Osteoblast (primary cell): Measurements from ENCODE around the gene GANAB. TPM values are rescaled to one million over a fixed set of nuclear protein-coding genes. Genes with fewer than 3 reads are reported as not detected.
A peak's percentile ranks its signal among the peaks of the same experiment; 100 is the strongest.

Experiments
- DNase-seq: peaks from one replicate; pipeline ENCODE4 v3.0.0; 2011; ENCODE audit warnings: low spot score, mixed read lengths; ENCODE audit not compliant: insufficient read length; ENCODE audit errors: missing footprints
- H2AFZ ChIP-seq: 2 replicates; pipeline ENCODE4 v1.6.0; 2011; ENCODE audit warnings: mild to moderate bottlenecking, low read length
- H3K27ac ChIP-seq: 2 replicates; pipeline ENCODE4 v1.5.1; 2011; ENCODE audit warnings: mild to moderate bottlenecking, low read depth, low read length, moderate library complexity
- H3K27me3 ChIP-seq: 2 replicates; pipeline ENCODE4 v1.6.0; 2012; ENCODE audit warnings: mild to moderate bottlenecking, control low read depth, inconsistent platforms, low read length, moderate library complexity; ENCODE audit not compliant: insufficient read depth
- H3K36me3 ChIP-seq: 2 replicates; pipeline ENCODE4 v1.5.1; 2011; ENCODE audit warnings: mild to moderate bottlenecking, low read length, control low read depth, moderate library complexity; ENCODE audit not compliant: insufficient read depth
- H3K4me1 ChIP-seq: 2 replicates; pipeline ENCODE4 v1.5.1; 2011; ENCODE audit warnings: mild to moderate bottlenecking, low read length, control low read depth, moderate library complexity; ENCODE audit not compliant: insufficient read depth
- H3K4me2 ChIP-seq: 2 replicates; pipeline ENCODE4 v1.6.0; 2011; ENCODE audit warnings: mild to moderate bottlenecking, low read length; ENCODE audit not compliant: insufficient read depth
- H3K4me3 ChIP-seq: fragments of 200-600 bp; sonication (generic); 3 replicates; pipeline ENCODE4 v1.5.1; 2012; ENCODE audit warnings: mild to moderate bottlenecking, low read length, inconsistent platforms; ENCODE audit not compliant: insufficient read depth
- H3K79me2 ChIP-seq: 2 replicates; pipeline ENCODE4 v1.6.0; 2012; ENCODE audit warnings: mild to moderate bottlenecking, low read length, control low read depth, inconsistent platforms; ENCODE audit not compliant: insufficient read depth
- H3K9me3 ChIP-seq: 2 replicates; pipeline ENCODE4 v1.5.1; 2011; ENCODE audit warnings: low read depth, low read length, control low read depth
- H4K20me1 ChIP-seq: 2 replicates; pipeline ENCODE4 v1.6.0; 2012; ENCODE audit warnings: mild to moderate bottlenecking, low read length, control low read depth; ENCODE audit not compliant: insufficient read depth
- CTCF ChIP-seq: IDR thresholded peaks from 2 replicates; pipeline ENCODE4 v1.5.1; 2011; ENCODE audit warnings: mild to moderate bottlenecking, low read depth, low read length, moderate library complexity; ENCODE audit errors: extremely low read depth
- total RNA-seq: library from RNA; depleted of rRNA; stranded (reverse); fragments of >200 nt; gene quantifications from 2 replicates; pipeline ENCODE4 v1.2.3, GENCODE V29; 2012

GANAB gene
- total RNA-seq, 1 donor: 242 TPM

DNA sequence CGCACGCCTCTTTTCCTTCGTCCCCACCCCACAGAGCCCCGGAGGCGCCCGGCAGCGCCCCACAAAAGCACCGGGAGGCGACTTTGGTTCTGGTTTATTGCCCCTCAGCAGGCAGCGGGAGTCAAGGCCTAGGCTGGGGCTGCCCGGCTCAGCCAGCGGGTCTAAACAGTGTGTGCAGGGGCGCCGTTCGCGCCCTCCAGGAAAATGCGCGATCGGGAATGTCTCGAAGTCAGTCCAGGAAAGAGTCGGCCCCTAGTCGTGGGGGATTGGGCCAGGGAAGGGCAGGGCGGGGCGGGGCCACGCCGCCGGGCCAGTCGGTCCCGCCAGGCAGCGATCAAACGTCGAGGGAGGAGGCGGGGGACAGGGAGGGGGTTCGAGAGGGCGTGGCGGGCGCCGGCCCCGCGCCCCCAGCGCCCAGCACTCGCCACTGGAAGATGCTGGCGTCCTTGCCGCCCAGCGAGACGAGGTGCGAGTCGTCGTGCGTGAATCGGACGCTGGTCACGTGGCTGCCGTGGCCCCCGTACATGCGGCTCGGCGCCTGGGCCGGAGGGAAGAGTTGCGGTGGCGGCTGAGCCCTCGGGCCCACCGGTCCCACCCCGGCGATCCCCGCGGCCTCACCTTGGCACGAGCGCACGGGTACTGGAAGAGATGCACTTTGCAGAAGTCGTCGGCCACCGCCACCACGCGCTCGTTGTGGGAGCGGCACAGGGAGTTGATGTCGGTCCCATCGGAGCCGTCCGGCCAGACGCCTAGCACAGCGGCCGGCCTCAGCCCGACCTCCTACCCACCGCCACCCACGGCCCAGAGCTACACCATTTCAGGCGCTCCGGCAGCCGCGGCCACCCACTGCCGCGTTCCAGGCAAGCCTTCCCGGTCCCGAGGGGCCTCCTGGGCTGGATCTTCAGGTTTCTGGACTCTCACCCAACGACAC is 44.0 kb downstream of the GANAB start:
- H3K36me3 ChIP-seq: peaks cover 52% of the 10 kb centered on the region
- peak overlapping the region; percentile 96 for H3K4me2 ChIP-seq
- H3K4me1 ChIP-seq: peaks cover 27% of the 10 kb centered on the region
- H3K27ac ChIP-seq: peak overlapping the region; percentile 1
- DNase-seq: peak; percentile 96
- peak overlapping the region; percentile 56 for H2AFZ ChIP-seq
- H3K4me3 ChIP-seq: peak overlapping the region; percentile 96
- no peaks in the 10 kb centered on the region for H3K27me3 ChIP-seq
- H4K20me1 ChIP-seq: peaks cover 27% of the 10 kb centered on the region
- H3K79me2 ChIP-seq: peaks cover 37% of the 10 kb centered on the region
- TF ChIP-seq CTCF: no peak
- H3K9me3 ChIP-seq: no peaks in the 10 kb centered on the region

- peak; percentile 99 for DNase-seq
- H3K27ac ChIP-seq: peak within 1 kb of the TSS; percentile 83
These were observed 44.9 kb downstream of the GANAB start, which contains the start of gene MTA2 for GRCh38 chr11:62601372-62602140. TSS of gene MTA2 (minus strand) at chr11:62601865. CDS start at chr11:62601450, 415 bp downstream.

GRCh38 chr11:62601122-62601371 is 45.4 kb downstream of the GANAB start:
- Histone ChIP-seq H4K20me1 (peaks cover 27% of the 10 kb centered on the region), H3K4me1 (peaks cover 27% of the 10 kb centered on the region), H3K27me3 (no peaks in the 10 kb centered on the region), H2AFZ (peak overlapping the region; percentile 59), H3K9me3 (no peaks in the 10 kb centered on the region), H3K4me3 (peak overlapping the region; percentile 96), H3K27ac (peak overlapping the region; percentile 83), H3K36me3 (peaks cover 57% of the 10 kb centered on the region), H3K4me2 (peak overlapping the region; percentile 96), H3K79me2 (peaks cover 43% of the 10 kb centered on the region)
- DNase-seq: peak; percentile 89
- TF ChIP-seq CTCF: no peak

More at GRCh38 chr11:62601372-62602140, 44.9 kb downstream of the GANAB start, which contains the start of gene MTA2:
- H4K20me1 ChIP-seq: peaks cover 27% of the 10 kb centered on the region
- peaks cover 27% of the 10 kb centered on the region for H3K4me1 ChIP-seq
- peak within 1 kb of the TSS; percentile 59 for H2AFZ ChIP-seq
- H3K9me3 ChIP-seq: no peaks in the 10 kb centered on the region
- peaks cover 42% of the 10 kb centered on the region for H3K79me2 ChIP-seq
- H3K36me3 ChIP-seq: peaks cover 56% of the 10 kb centered on the region
- H3K4me3 ChIP-seq: peak within 1 kb of the TSS; percentile 96
- no peak for TF ChIP-seq CTCF
- H3K4me2 ChIP-seq: peak within 1 kb of the TSS; percentile 96
- H3K27me3 ChIP-seq: no peaks in the 10 kb centered on the region
